ENCODE results near the gene ZNF862. TPM values are rescaled to one million over a fixed set of nuclear protein-coding genes. Genes with fewer than 3 reads are reported as not detected.

Gene ZNF862
- total and polyA plus RNA-seq, 2 donors from 2014 or later = 5.7 to 29.1 TPM

- no peak for DNase-seq
- intact Hi-C loops (cut with DNase I) = no loop called here
- TF ChIP-seq, protein P1, sequence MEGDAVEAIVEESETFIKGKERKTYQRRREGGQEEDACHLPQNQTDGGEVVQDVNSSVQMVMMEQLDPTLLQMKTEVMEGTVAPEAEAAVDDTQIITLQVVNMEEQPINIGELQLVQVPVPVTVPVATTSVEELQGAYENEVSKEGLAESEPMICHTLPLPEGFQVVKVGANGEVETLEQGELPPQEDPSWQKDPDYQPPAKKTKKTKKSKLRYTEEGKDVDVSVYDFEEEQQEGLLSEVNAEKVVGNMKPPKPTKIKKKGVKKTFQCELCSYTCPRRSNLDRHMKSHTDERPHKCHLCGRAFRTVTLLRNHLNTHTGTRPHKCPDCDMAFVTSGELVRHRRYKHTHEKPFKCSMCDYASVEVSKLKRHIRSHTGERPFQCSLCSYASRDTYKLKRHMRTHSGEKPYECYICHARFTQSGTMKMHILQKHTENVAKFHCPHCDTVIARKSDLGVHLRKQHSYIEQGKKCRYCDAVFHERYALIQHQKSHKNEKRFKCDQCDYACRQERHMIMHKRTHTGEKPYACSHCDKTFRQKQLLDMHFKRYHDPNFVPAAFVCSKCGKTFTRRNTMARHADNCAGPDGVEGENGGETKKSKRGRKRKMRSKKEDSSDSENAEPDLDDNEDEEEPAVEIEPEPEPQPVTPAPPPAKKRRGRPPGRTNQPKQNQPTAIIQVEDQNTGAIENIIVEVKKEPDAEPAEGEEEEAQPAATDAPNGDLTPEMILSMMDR (IDR thresholded peaks at IDR 0.05; ENCODE audit: borderline replicate concordance, extremely low read depth, insufficient read depth) = no peak
- Histone ChIP-seq H3K27ac (ENCODE audit: low read depth in 2 of 2, low read length in 2 of 2) (no peak overlapping the region), H3K9ac (ENCODE audit: low read length in 3 of 3) (no peak overlapping the region), H3K4me3 (ENCODE audit: low read length in 3 of 3) (no peak overlapping the region), H3K36me3 (ENCODE audit: control insufficient read depth in 2 of 3, insufficient read depth in 3 of 3, low read length in 3 of 3) (peaks cover 0 to 17% (median 5%) of the 10 kb centered on the region in 3 donors), H3K27me3 (ENCODE audit: control insufficient read depth, insufficient read depth, low read length) (no peaks in the 10 kb centered on the region), H3K9me3 (ENCODE audit: control insufficient read depth in 2 of 3, insufficient read depth in 1 of 3, low read length in 3 of 3) (no peaks in the 10 kb centered on the region), H3K4me1 (ENCODE audit: control insufficient read depth in 2 of 3, insufficient read depth in 2 of 3, low read depth in 1 of 3, low read length in 3 of 3) (peaks cover 0 to 16% (median 3%) of the 10 kb centered on the region in 3 donors)
- no peak for FAIRE-seq
Observed at GRCh38 chr7:149856583-149856982, 18.4 kb downstream of the ZNF862 start.

GRCh38 chr7:149859369-149859768, 21.2 kb downstream of the ZNF862 start:
- no peak overlapping the region for H3K9ac ChIP-seq (ENCODE audit: low read length in 3 of 3)
- TF ChIP-seq, protein P1 (IDR thresholded peaks at IDR 0.05; ENCODE audit: borderline replicate concordance, extremely low read depth, insufficient read depth) = no peak
- FAIRE-seq (no peak), DNase-seq (no peak)
- no peak overlapping the region for H3K27ac ChIP-seq (ENCODE audit: low read depth in 2 of 2, low read length in 2 of 2)
- H3K27me3 ChIP-seq (ENCODE audit: control insufficient read depth, insufficient read depth, low read length) = no peaks in the 10 kb centered on the region
- intact Hi-C loops (cut with DNase I) = no loop called here
- peaks cover 0 to 15% (median 3%) of the 10 kb centered on the region in 3 donors for H3K4me1 ChIP-seq (ENCODE audit: control insufficient read depth in 2 of 3, insufficient read depth in 2 of 3, low read depth in 1 of 3, low read length in 3 of 3)
- no peak overlapping the region for H3K4me3 ChIP-seq (ENCODE audit: low read length in 3 of 3)
- no peaks in the 10 kb centered on the region for H3K9me3 ChIP-seq (ENCODE audit: control insufficient read depth in 2 of 3, insufficient read depth in 1 of 3, low read length in 3 of 3)
- peaks cover 0 to 29% (median 11%) of the 10 kb centered on the region in 3 donors for H3K36me3 ChIP-seq (ENCODE audit: control insufficient read depth in 2 of 3, insufficient read depth in 3 of 3, low read length in 3 of 3)

- Histone ChIP-seq H3K4me1 (ENCODE audit: control insufficient read depth in 2 of 3, insufficient read depth in 2 of 3, low read depth in 1 of 3, low read length in 3 of 3) (peaks cover 0 to 10% (median under 1%) of the 10 kb centered on the region in 3 donors), H3K27me3 (ENCODE audit: control insufficient read depth, insufficient read depth, low read length) (no peaks in the 10 kb centered on the region), H3K27ac (ENCODE audit: low read depth in 2 of 2, low read length in 2 of 2) (no peak overlapping the region), H3K9ac (ENCODE audit: low read length in 3 of 3) (no peak overlapping the region), H3K36me3 (ENCODE audit: control insufficient read depth in 2 of 3, insufficient read depth in 3 of 3, low read length in 3 of 3) (peaks cover 0 to 29% (median 12%) of the 10 kb centered on the region in 3 donors), H3K4me3 (ENCODE audit: low read length in 3 of 3) (no peak overlapping the region), H3K9me3 (ENCODE audit: control insufficient read depth in 2 of 3, insufficient read depth in 1 of 3, low read length in 3 of 3) (no peaks in the 10 kb centered on the region)
- no peak for DNase-seq
- no peak for FAIRE-seq
- intact Hi-C loops (cut with DNase I) = no loop called here
- TF ChIP-seq, protein P1 (IDR thresholded peaks at IDR 0.05; ENCODE audit: borderline replicate concordance, extremely low read depth, insufficient read depth) = no peak
Observed at GRCh38 chr7:149859876-149860275, 21.7 kb downstream of the ZNF862 start.

Data from kidney (tissue), 14 donors.